ENCODE results near the gene OR2T11.
"Not testable (repeated sequence)": the region's sequence is repeated elsewhere in the genome, so short reads cannot be mapped to it uniquely, and the experiment has no call there.

The OR2T11 gene

DNA sequence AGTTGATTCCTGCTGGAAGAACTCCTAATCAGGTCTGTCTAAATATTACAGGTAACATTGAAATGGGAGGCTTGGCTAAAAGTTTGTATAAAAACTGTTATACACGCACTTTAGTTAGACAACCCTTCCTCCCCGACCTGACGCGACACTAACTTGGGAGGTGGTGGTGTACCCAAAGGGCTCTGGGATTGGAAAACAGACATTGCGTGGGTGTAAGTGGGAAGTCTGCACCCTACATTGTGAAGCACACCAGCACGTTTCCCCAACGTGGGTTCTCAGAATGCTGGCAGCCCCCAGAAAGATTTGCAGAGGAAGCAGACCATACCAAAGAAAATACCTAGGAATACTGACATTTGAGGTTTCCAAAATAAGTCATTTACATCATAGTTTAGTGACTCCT, 16.8 kb downstream of the OR2T11 start:
- no peak for DNase-seq

DNA sequence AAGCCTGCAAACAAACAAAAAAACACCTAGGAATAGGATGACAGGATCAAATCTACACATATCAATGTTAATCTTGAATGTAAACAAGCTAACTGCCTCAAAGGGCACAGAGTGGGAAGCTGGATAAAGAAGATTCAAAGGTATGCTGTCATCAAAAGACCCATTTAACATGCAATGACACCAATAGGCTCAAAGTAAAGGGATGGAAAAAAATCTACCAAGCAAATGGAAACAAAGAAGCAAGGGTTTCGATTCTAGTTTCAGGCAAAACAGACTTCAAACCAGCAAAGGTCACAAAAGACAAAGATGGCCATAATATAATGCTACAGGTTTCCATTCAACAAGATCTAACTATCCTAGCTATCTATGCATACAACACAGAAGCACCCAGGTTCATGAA, 21.1 kb downstream of the OR2T11 start:
- no peak for DNase-seq

DNA sequence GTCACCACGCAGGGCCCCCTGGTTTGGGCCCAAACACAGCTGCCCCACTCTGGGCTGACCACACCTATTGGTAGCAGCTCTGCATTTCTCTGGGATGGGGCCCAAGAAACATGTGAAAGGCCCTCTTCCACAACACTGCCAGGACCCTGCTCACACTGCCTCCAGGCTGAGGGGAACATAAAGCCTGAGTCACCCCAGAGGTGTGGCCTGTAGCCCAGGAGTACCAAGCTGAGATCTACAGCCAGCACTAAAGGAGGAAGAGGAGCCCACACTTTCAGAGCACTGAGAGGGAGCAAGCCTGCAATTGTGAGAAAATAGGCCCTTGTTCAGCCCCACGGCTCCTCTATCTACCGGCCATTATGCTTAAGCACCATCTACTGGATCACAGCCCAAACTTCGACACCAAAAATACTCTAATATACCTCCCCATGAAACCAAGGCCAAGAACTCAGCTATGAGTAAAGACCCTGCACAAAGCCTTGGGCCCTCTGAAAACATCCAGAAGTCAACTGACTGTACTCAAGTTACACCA, 22.9 kb downstream of the OR2T11 start:
- peak; percentile 36 for DNase-seq

DNA sequence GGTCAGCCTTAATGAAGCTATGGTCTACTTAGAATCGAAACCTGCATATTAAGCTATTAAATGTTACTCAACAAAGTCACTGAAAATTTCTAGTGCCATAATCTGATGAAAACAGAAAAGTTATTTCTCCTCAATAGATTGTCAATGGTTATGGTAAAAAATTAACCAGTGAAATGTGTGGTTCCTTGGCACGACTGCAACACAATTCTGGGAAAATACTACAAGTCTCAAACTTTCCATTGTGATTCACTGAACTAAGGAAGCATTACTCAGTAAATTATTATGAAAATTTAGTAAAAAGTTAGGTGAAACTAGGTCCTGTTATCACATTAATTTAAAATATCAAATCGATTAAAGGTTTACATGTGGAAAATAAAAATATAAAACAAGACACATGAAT, 24.6 kb downstream of the OR2T11 start:
- no peak for DNase-seq

GRCh38 chr1:248599396-248599795, 35.5 kb downstream of the OR2T11 start:
- DNase-seq: no peak

DNA sequence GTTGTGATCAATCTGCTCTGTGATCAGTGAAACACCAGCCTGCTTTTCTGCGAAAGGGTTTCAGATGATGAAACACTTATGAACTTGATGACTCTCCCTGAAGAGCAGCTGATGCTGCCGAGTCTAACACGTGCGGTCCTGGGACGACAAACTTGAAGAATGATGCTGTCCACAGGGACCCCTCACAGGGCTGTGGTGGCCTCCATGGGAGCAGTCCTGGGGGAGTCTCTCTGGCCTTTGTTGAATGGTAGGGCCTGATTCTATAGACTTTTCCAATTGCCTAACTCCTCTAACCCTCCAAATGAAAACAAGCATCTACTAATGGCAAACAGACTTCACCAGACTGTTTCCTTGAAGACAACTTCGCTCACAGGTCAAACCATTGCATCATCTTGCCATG, 37.3 kb downstream of the OR2T11 start, which contains the start of gene OR2T10:
Gene OR2T10, minus strand, starts transcription at position 112 of the 400 bp plus-strand sequence. CDS start 3,932 bp downstream, outside the sequence.
- DNase-seq: no peak

DNA sequence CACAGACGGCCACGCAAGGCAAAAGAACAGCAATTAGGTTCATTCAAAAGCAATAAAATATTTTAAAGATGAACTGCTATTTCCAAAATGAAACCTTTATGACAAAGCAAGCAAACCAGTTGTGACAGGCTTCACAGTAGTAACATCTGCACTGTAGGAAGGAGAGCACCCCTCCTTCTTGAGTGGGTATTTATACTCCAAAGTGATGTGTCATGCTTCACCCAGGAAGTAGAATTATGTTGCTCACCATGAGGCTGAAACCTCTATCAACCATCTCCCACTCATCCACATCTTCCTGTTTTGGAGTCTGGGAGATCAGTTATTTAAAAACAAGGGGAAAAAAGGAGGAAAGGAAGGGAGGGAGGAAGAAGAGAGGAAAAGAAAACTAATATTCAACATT, 38.3 kb downstream of the OR2T11 start:
- DNase-seq: no peak

DNA sequence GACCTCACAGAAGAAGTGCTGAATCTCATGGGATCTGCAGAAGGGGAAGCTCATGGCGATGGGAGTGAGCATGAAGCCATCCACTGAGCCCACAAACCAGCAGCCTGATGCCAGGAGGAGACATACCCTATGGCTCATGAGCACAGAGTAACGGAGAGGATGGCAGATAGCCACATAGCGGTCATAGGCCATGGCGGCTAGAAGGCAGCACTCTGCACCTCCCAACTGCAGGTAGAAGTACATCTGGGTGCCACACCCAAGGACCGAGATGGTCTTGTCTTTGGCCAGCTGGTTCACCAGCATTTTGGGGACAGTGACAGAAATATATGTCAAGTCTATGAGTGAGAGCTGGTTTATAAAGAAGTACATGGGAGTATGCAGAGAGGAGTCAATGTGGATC, 41.7 kb downstream of the OR2T11 start:
- no peak for DNase-seq

- no peak for DNase-seq
Observed at GRCh38 chr1:248592655-248593054, 42.2 kb downstream of the OR2T11 start.

DNA sequence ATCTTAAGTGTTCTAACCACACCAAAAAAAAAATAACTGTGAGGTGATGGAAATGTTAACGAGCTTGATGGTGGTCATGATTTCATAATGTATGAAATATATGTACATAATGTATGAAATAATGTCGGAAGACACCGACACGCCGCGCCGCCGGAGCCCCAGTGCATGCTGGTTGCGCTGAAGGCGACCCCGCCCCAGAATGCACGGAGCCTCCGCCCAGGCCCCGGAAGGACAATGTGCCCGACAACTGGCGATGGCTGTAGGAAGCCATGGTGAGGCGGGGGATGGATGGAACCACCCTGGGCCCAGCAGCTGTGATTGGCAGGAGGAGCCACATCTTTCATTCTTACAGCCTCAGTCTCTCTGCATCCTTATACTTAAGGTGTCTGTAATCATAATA, 44.8 kb downstream of the OR2T11 start:
- DNase-seq: no peak

DNA sequence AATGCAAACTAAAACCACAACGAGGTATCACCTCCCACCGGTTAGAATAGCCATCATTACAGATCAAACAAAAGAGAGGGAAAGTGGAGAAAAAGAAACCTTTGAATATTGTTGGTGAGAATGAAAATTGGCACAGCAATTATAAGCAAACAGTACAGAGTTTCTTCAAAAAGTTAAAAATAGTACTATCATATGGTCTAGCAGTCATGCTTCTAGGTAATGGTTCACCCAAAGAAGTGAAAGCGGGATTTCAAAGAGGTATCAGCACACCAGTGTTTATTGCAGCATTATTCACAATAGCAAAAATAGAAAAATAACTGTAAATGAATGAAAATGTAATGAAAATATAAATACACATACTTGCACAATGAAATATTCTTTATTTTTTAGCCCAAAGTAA, 45.6 kb downstream of the OR2T11 start:
- DNase-seq: no peak

DNA sequence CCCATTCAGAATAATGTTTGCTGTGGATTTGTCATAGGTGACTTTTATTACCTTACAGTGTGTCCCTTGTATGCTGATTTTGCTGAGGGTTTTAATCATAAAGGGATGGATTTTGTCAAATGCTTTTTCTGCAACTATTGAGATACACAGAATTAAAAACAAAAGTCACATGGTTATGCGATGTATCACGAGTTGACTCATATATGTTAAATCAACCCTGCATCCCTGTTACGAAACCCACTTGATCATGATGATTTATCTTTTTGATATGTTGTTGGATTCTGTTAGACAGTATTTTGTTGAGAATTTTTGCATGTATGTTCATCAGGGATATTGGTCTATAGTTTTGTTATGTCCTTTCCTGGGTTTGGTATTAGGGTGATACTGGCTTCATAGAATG, 49.6 kb downstream of the OR2T11 start:
- DNase-seq: no peak

DNA sequence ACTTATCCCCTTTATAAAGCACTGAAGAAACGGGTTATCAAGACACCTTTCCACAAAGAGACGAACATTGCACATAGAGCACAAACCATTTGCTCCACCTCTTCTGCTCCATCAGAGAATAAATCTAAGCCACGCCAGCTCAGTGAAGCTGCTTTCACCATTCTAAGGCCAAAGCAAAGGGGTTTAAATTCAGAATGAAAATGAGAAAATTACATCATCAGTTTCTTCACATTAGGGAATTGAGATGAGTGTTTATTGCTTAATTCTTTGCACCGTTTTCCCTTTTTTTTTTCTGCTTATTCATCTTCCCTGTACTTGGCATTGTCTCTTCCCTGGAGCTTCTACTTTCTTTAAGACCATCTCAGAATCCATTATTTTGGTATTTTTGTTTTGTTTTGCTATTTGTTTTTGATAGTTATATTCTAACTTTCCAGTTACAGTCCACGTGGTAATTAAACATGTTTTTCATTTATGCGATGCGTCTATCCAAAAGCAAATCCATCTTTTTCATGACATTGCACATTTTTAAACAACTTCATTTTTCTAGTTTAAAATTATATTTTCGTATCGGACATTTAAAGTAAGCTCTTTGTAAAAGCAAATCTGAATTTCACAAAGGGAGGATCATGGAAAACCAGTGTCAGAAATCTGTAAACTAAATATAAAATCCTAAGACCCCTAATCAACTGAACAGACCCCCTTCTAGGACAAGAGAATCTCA, 58.5 kb downstream of the OR2T11 start:
- no peak for DNase-seq

- DNase-seq: not testable (repeated sequence)
Observed at GRCh38 chr1:248574657-248575056, 60.2 kb downstream of the OR2T11 start, which contains the start of gene OR2T34. Gene OR2T34 (minus strand): TSS chr1:248574757. CDS start chr1:248574757, 0 bp downstream.

GRCh38 chr1:248573856-248574255, 61.0 kb downstream of the OR2T11 start:
- not testable (repeated sequence) for DNase-seq

All from stimulated activated CD4-positive, alpha-beta T cell treated with anti-CD3 and anti-CD28 coated beads, Interleukin-1b, Interleukin-23, amount 100 ng/mL, for 48 hours (primary cell).